SU-DHL-6 (cell line): ENCODE results near the gene DCBLD2.

ENCODE experiments used
- H2AFZ ChIP-seq: fragments of 200-600 bp; sonication (generic); 2 replicates; pipeline ENCODE4 v1.6.1; 2014; ENCODE audit warnings: low read depth, mild to moderate bottlenecking, moderate library complexity, mixed read lengths, antibody characterized with exemption, low read length; ENCODE audit not compliant: severe bottlenecking
- H3F3A ChIP-seq: fragments of 200-600 bp; shearing (Covaris generic); 2 replicates; pipeline ENCODE4 v1.6.0; 2016; ENCODE audit warnings: antibody characterized with exemption, mild to moderate bottlenecking; ENCODE audit not compliant: insufficient read depth
- H3K27ac ChIP-seq: fragments of 200-600 bp; sonication (generic); 2 replicates; pipeline ENCODE4 v1.5.1; 2016; ENCODE audit warnings: low read depth, mild to moderate bottlenecking, low read length, moderate library complexity, mixed read lengths
- H3K27me3 ChIP-seq: fragments of 200-600 bp; sonication (generic), shearing (Covaris generic); 2 replicates; pipeline ENCODE4 v1.6.0; 2014; ENCODE audit warnings: mild to moderate bottlenecking, low read length
- H3K36me3 ChIP-seq: fragments of 200-600 bp; sonication (generic); 2 replicates; pipeline ENCODE4 v1.6.1; 2014; ENCODE audit warnings: mild to moderate bottlenecking, low read length, mixed read lengths
- H3K4me2 ChIP-seq: fragments of 300-600, 200-600 bp; shearing (Covaris generic), sonication (generic); 2 replicates; pipeline ENCODE4 v1.6.0; 2014; ENCODE audit warnings: low read length, low read depth, mild to moderate bottlenecking; ENCODE audit not compliant: poor library complexity, severe bottlenecking
- H3K4me3 ChIP-seq: fragments of 200-600 bp; sonication (generic); 2 replicates; pipeline ENCODE4 v1.5.1; 2014; ENCODE audit warnings: antibody characterized with exemption, low read length, mild to moderate bottlenecking, mixed read lengths; ENCODE audit not compliant: insufficient read depth, poor library complexity, severe bottlenecking
- H3K79me2 ChIP-seq: fragments of 200-600 bp; sonication (generic); 2 replicates; pipeline ENCODE4 v1.6.1; 2014; ENCODE audit warnings: mild to moderate bottlenecking, low read length, moderate library complexity; ENCODE audit not compliant: insufficient read depth
- H3K9ac ChIP-seq: fragments of 200-600 bp; sonication (generic); 2 replicates; pipeline ENCODE4 v1.7.0; 2014; ENCODE audit warnings: mild to moderate bottlenecking, low read length
- H3K9me2 ChIP-seq: fragments of 200-600 bp; sonication (generic); replicated peaks from 2 replicates; pipeline ENCODE4 v1.6.1; 2014; ENCODE audit warnings: low read length; ENCODE audit not compliant: insufficient read depth
- H3K9me3 ChIP-seq: fragments of 200-600 bp; sonication (generic); 2 replicates; pipeline ENCODE4 v1.6.1; 2014; ENCODE audit warnings: low read length, mixed read lengths; ENCODE audit not compliant: insufficient read depth
- H4K20me1 ChIP-seq: fragments of 200-600 bp; sonication (generic); 2 replicates; pipeline ENCODE4 v1.6.1; 2014; ENCODE audit warnings: low read depth, mild to moderate bottlenecking, antibody characterized with exemption, low read length, moderate library complexity, mixed read lengths
- EZH2phosphoT487 ChIP-seq: fragments of 200-600 bp; sonication (generic), shearing (Covaris generic); conservative IDR thresholded peaks from 2 replicates; pipeline ENCODE4 v1.6.1; 2018; ENCODE audit warnings: mild to moderate bottlenecking, antibody characterized with exemption, low read length, moderate library complexity, mixed read lengths
- TF ChIP-seq, protein P1 (sequence below): fragments of 200-600 bp; sonication (generic); IDR thresholded peaks from one replicate; pipeline ENCODE4 v1.5.1; 2017; ENCODE audit warnings: antibody characterized with exemption, mild to moderate bottlenecking, low read length, moderate library complexity; ENCODE audit not compliant: insufficient read depth, poor library complexity, severe bottlenecking

The DCBLD2 gene

GRCh38 chr3:98770261-98771039 is 131.0 kb downstream of the DCBLD2 start:
- Histone ChIP-seq H3K79me2 (no peaks in the 10 kb centered on the region), H4K20me1 (no peaks in the 10 kb centered on the region), H3K27ac (no peak overlapping the region), H3K9me3 (no peaks in the 10 kb centered on the region), H3K4me2 (no peak overlapping the region), H3K36me3 (no peaks in the 10 kb centered on the region), H3K9me2 (no peaks in the 10 kb centered on the region), H3K27me3 (no peaks in the 10 kb centered on the region), H3K4me3 (no peak overlapping the region), H3K9ac (no peak overlapping the region), H2AFZ (no peak overlapping the region), H3F3A (no peaks in the 10 kb centered on the region)
- TF ChIP-seq, protein P1, sequence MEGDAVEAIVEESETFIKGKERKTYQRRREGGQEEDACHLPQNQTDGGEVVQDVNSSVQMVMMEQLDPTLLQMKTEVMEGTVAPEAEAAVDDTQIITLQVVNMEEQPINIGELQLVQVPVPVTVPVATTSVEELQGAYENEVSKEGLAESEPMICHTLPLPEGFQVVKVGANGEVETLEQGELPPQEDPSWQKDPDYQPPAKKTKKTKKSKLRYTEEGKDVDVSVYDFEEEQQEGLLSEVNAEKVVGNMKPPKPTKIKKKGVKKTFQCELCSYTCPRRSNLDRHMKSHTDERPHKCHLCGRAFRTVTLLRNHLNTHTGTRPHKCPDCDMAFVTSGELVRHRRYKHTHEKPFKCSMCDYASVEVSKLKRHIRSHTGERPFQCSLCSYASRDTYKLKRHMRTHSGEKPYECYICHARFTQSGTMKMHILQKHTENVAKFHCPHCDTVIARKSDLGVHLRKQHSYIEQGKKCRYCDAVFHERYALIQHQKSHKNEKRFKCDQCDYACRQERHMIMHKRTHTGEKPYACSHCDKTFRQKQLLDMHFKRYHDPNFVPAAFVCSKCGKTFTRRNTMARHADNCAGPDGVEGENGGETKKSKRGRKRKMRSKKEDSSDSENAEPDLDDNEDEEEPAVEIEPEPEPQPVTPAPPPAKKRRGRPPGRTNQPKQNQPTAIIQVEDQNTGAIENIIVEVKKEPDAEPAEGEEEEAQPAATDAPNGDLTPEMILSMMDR: no peak
- TF ChIP-seq EZH2phosphoT487: no peak

DNA sequence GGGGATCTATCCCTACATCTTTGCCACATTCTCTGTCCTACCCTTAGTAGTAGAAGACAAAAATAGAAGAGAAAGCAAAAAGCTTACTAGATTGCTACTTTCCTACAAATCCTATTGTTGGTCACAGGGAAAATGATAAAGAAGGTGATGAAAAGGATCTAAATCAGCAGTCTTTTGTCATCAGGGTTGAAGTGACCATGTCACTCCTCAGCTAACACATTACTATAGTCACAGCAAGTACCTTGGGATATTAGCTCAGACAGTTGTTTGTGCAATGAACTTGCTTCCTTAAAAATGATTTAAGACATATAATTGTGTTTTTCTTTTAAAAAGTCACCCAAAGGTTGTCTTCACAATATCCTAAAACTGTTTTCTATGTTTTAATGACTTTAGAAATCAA is 132.0 kb downstream of the DCBLD2 start:
- Histone ChIP-seq H4K20me1 (no peaks in the 10 kb centered on the region), H3K27ac (no peak overlapping the region), H3K9ac (no peak overlapping the region), H3K4me3 (no peak overlapping the region), H3K9me2 (no peaks in the 10 kb centered on the region), H3K9me3 (no peaks in the 10 kb centered on the region), H3F3A (no peaks in the 10 kb centered on the region), H3K79me2 (no peaks in the 10 kb centered on the region), H3K36me3 (no peaks in the 10 kb centered on the region), H2AFZ (no peak overlapping the region), H3K4me2 (no peak overlapping the region), H3K27me3 (no peaks in the 10 kb centered on the region)
- TF ChIP-seq, protein P1: no peak
- no peak for TF ChIP-seq EZH2phosphoT487

DNA sequence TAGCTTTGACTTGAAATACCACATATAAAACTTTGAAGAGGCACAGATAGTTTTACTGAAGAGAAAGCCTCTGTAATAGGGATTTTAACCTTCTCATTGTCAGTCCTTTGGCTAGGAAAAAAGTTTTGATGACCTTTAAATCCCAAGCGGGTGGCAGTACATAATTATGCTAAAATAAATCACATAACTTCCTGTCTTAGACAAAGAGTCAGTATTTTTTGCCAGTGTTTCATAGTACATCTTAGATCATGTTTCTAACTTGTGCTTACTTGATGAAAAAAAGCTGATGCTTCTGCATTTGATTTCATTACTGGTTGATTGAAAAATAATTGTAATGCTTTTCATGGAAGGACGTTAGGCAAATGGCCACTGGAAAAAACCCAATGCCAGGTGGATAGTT is 132.5 kb downstream of the DCBLD2 start:
- no peaks in the 10 kb centered on the region for H3F3A ChIP-seq
- no peak overlapping the region for H2AFZ ChIP-seq
- H3K4me3 ChIP-seq: no peak overlapping the region
- H3K4me2 ChIP-seq: no peak overlapping the region
- H3K27me3 ChIP-seq: no peaks in the 10 kb centered on the region
- no peaks in the 10 kb centered on the region for H3K9me3 ChIP-seq
- no peak for TF ChIP-seq EZH2phosphoT487
- TF ChIP-seq, protein P1: no peak
- H3K36me3 ChIP-seq: no peaks in the 10 kb centered on the region
- H3K79me2 ChIP-seq: no peaks in the 10 kb centered on the region
- no peak overlapping the region for H3K9ac ChIP-seq
- no peak overlapping the region for H3K27ac ChIP-seq
- H4K20me1 ChIP-seq: no peaks in the 10 kb centered on the region
- H3K9me2 ChIP-seq: no peaks in the 10 kb centered on the region
